Common myeloid progenitor, CD34-positive (primary cell): ENCODE measurements around the gene RBL2.
"Not testable (repeated sequence)": the region's sequence is repeated elsewhere in the genome, so short reads cannot be mapped to it uniquely, and the experiment has no call there.

Source experiments
- CTCF ChIA-PET: fragments of 350-600 bp; sonication (Branson Sonifier 250); formaldehyde crosslinking; loops from one replicate; lab custom pipeline; 2021; ENCODE audit warnings: antibody characterized with exemption; lab: Charles Lee
- POLR2A ChIA-PET: fragments of 350-600 bp; sonication (Branson Sonifier 250); formaldehyde crosslinking; loops from one replicate; lab custom pipeline; 2021; ENCODE audit warnings: antibody characterized with exemption; lab: Charles Lee
- DNase-seq, 3 donors: peaks; one replicate each; pipeline versions ENCODE4 v3.0.0 to v3.0.0-alpha.2; 2013
- H3K27ac ChIP-seq, 2 experiments: 1 replicate in 1 of 2; 2 replicates in 1 of 2; pipeline ENCODE4 v1.7.0; 2013; ENCODE audit warnings: inconsistent platforms in 2 of 2, low read length in 2 of 2, mild to moderate bottlenecking in 2 of 2, low read depth in 1 of 2, moderate library complexity in 1 of 2; ENCODE audit not compliant: severe bottlenecking in 2 of 2, insufficient read depth in 1 of 2, poor library complexity in 1 of 2
- H3K27me3 ChIP-seq, 5 experiments: replicated peaks in 2 of 5; 1 replicate in 3 of 5; 2 replicates in 2 of 5; pipeline versions ENCODE4 v1.6.1 to v1.7.0; 2013; ENCODE audit warnings: low read length in 4 of 5, mild to moderate bottlenecking in 2 of 5, moderate library complexity in 2 of 5, inconsistent platforms in 1 of 5; ENCODE audit not compliant: insufficient read depth in 5 of 5, control insufficient read depth in 4 of 5
- H3K36me3 ChIP-seq, 4 experiments: 1 replicate in 2 of 4; 2 replicates in 2 of 4; pipeline versions ENCODE4 v1.6.1 to v1.7.0; 2013; ENCODE audit warnings: low read length in 3 of 4, control low read depth in 1 of 4, mild to moderate bottlenecking in 1 of 4; ENCODE audit not compliant: control insufficient read depth in 4 of 4, insufficient read depth in 4 of 4
- H3K4me1 ChIP-seq, 4 experiments: 1 replicate in 3 of 4; 2 replicates in 1 of 4; pipeline versions ENCODE4 v1.6.1 to v1.7.1; 2013; ENCODE audit warnings: low read length in 3 of 4, mild to moderate bottlenecking in 3 of 4, control low read depth in 1 of 4, inconsistent platforms in 1 of 4, moderate library complexity in 1 of 4; ENCODE audit not compliant: control insufficient read depth in 4 of 4, insufficient read depth in 4 of 4; ENCODE audit errors: control extremely low read depth in 1 of 4
- H3K4me3 ChIP-seq, 7 experiments: 1 replicate in 4 of 7; 2 replicates in 3 of 7; pipeline versions ENCODE4 v1.5.1 to v1.7.0; 2013; ENCODE audit warnings: mild to moderate bottlenecking in 7 of 7, low read length in 6 of 7, moderate library complexity in 6 of 7, inconsistent platforms in 2 of 7, low read depth in 2 of 7, control low read depth in 1 of 7; ENCODE audit not compliant: insufficient read depth in 4 of 7, control insufficient read depth in 1 of 7; ENCODE audit errors: extremely low read depth in 1 of 7
- H3K9me3 ChIP-seq, 5 experiments: 1 replicate in 4 of 5; 2 replicates in 1 of 5; pipeline versions ENCODE4 v1.6.1 to v1.7.1; 2013; ENCODE audit warnings: low read length in 4 of 5, mild to moderate bottlenecking in 2 of 5, inconsistent platforms in 1 of 5, low read depth in 1 of 5, moderate library complexity in 1 of 5; ENCODE audit not compliant: control insufficient read depth in 4 of 5, insufficient read depth in 2 of 5; ENCODE audit errors: control extremely low read depth in 1 of 5
- WGBS: methylation state at CpG from one replicate; pipeline ENCODE4 v1.1.5; 2013; ENCODE audit not compliant: insufficient coverage; 5-methylcytosine and 5-hydroxymethylcytosine counted together

RBL2 gene

DNA sequence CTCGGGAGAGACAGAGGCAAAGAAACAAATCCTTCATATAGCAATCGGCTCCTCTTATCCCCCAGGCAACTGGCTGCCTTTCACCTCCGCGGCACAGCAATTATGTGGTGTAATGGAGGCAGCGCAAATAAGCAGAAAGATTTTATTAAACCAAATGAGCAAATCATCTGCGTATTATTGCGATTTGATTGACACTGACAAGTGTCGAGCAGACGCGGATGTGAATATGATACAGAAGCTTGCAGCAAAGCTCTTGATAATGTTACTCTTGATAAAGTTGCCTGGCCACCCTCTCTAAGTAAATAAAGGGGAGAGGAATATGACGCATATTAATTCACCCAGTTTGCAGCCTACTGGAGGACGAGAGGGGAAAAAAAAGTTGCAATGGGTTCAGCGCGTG, 95.2 kb downstream of the RBL2 start:
- Histone ChIP-seq H3K27me3 (peaks cover 0 to 10% (median 3%) of the 10 kb centered on the region in 5 experiments), H3K36me3 (no peaks in the 10 kb centered on the region), H3K4me3 (no peak overlapping the region), H3K27ac (no peak overlapping the region), H3K9me3 (peaks cover 0 to 2% (median 0%) of the 10 kb centered on the region in 5 experiments), H3K4me1 (no peaks in the 10 kb centered on the region)
- POLR2A ChIA-PET: no interaction called here
- no peak for DNase-seq
- WGBS: 93% methylated on average over 9 of the region's 14 CpGs
- CTCF ChIA-PET: interaction anchor here (1.0 kb wide), 1 partner anchor 16 kb away, joined by 5 read pairs; no protein-coding TSS in a partner anchor

GRCh38 chr16:53530046-53530445, 95.8 kb downstream of the RBL2 start:
- Histone ChIP-seq H3K4me3 (no peak overlapping the region), H3K27ac (no peak overlapping the region), H3K9me3 (peaks cover 0 to 2% (median 0%) of the 10 kb centered on the region in 5 experiments), H3K27me3 (peaks cover 0 to 10% (median 3%) of the 10 kb centered on the region in 5 experiments), H3K36me3 (no peaks in the 10 kb centered on the region), H3K4me1 (no peaks in the 10 kb centered on the region)
- CTCF ChIA-PET: interaction anchor here (1.0 to 1.3 kb wide), 2 partner anchors 15 to 20 kb away, joined by 4 to 5 read pairs; no protein-coding TSS in a partner anchor
- no peak for DNase-seq
- 86% methylated on average over 9 of the region's 10 CpGs for WGBS
- POLR2A ChIA-PET: interaction anchor here (1.0 kb wide), 1 partner anchor 10 kb away, joined by 3 read pairs; no protein-coding TSS in a partner anchor

DNA sequence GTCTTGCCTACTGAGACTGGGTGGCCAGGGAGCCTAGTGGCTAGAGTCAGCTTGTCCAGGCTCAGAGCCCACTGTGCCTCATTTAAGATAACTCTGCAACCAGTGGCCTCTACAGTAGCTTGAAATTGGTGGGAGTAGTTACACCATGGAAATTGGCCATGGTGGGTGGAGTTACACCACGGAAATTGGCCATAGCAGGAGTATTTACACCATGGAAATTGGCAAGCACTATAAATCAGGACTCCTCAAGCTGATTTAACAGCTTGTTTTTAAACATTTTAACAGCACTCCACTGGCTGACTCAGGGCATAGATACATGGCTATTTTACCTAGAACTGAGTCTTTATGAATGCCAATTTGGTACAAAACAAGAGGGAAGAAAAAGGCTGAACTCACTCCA, 96.5 kb downstream of the RBL2 start:
- no peak for DNase-seq
- peaks cover 0 to 2% (median 0%) of the 10 kb centered on the region in 5 experiments for H3K9me3 ChIP-seq
- ChIA-PET POLR2A (interaction anchor here (1.0 kb wide), 1 partner anchor 11 kb away, joined by 3 read pairs; no protein-coding TSS in a partner anchor), CTCF (interaction anchor here (0.9 to 1.3 kb wide), 2 partner anchors 14 to 19 kb away, joined by 3 to 4 read pairs; no protein-coding TSS in a partner anchor)
- no peak overlapping the region for H3K27ac ChIP-seq
- no peaks in the 10 kb centered on the region for H3K4me1 ChIP-seq
- no peak overlapping the region for H3K4me3 ChIP-seq
- 71% methylated on average over 1 of the region's 1 CpG for WGBS
- H3K36me3 ChIP-seq: no peaks in the 10 kb centered on the region
- peaks cover 0 to 8% (median 2%) of the 10 kb centered on the region in 5 experiments for H3K27me3 ChIP-seq

DNA sequence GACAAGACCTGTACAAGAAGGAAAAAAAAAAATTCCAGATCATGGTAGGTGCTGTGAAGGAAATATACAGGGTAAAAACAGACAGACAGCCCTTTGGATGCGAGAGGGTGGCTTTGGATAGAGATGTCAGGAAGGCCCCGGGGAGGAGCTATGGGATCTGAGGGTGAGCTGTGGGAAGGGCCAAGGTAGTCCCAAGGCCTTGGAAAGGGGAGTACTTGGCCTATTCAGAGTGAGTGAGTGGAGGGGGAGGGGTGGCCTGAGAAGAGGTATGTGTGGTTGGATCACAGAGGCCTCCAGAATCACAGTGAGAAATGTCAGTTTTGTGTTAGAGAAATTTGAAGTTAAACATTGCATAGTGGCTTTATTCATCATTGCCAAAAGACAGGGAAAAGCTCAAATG, 99.9 kb downstream of the RBL2 start:
- DNase-seq: no peak
- Histone ChIP-seq H3K36me3 (no peaks in the 10 kb centered on the region), H3K27me3 (peaks cover 0 to 8% (median 0%) of the 10 kb centered on the region in 5 experiments), H3K27ac (no peak overlapping the region), H3K9me3 (peaks cover 0 to 4% (median 0%) of the 10 kb centered on the region in 5 experiments), H3K4me1 (no peaks in the 10 kb centered on the region), H3K4me3 (no peak overlapping the region)
- ChIA-PET POLR2A (no interaction called here), CTCF (no interaction called here)
- WGBS: 100% methylated on average over 2 of the region's 2 CpGs

DNA sequence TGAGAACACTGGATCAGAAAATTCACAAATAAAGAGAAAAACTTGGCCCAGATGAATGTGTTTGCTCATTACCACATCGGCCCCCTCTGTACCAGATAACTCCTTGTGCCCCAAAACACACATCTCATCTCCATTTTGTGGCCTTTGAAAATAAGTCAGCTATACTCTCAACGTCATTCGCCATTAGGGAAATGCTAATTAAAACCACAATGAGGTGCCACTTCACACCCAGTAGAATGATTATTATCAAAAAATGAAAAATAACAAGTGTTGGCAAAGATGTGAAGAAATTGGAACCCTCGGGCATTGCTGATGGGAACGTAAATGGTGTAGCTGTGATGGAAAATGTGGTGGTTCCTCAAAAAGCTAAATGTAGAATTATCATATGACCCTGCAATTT, 103.4 kb downstream of the RBL2 start:
- ChIA-PET CTCF (no interaction called here), POLR2A (no interaction called here)
- Histone ChIP-seq H3K36me3 (no peaks in the 10 kb centered on the region), H3K27me3 (peaks cover 0 to 22% (median 6%) of the 10 kb centered on the region in 5 experiments), H3K9me3 (peaks cover 0 to 4% (median 0%) of the 10 kb centered on the region in 5 experiments), H3K4me3 (no peak overlapping the region), H3K4me1 (no peaks in the 10 kb centered on the region), H3K27ac (no peak overlapping the region)
- WGBS: 88% methylated on average over 1 of the region's 5 CpGs
- no peak for DNase-seq

DNA sequence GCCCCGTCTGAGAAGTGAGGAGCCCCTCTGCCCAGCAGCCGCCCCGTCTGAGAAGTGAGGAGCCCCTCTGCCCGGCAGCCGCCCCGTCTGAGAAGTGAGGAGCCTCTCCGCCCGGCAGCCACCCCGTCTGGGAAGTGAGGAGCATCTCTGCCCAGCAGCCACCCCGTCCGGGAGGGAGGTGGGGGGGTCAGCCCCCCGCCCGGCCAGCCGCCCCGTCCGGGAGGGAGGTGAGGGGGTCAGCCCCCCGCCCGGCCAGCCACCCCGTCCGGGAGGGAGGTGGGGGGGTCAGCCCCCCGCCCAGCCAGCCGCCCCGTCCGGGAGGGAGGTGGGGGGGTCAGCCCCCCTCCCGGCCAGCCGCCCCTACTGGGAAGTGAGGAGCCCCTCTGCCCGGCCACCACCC, 105.1 kb downstream of the RBL2 start:
- no CpG with 5 or more reads among the region's 27 CpGs for WGBS
- CTCF ChIA-PET: not testable (repeated sequence)

GRCh38 chr16:53539759-53540718, 105.8 kb downstream of the RBL2 start:
- DNase-seq, H3K9me3 ChIP-seq, POLR2A ChIA-PET, H3K4me1 ChIP-seq, H3K4me3 ChIP-seq, CTCF ChIA-PET, H3K27ac ChIP-seq, H3K36me3 ChIP-seq: not testable (repeated sequence)
- peaks cover 0 to 38% (median 10%) of the 10 kb centered on the region in 5 experiments for H3K27me3 ChIP-seq
- WGBS: 91% methylated on average over 7 of the region's 13 CpGs

More for the DNA sequence above, 105.1 kb downstream of the RBL2 start:
- POLR2A ChIA-PET, H3K4me1 ChIP-seq, H3K9me3 ChIP-seq, H3K36me3 ChIP-seq, DNase-seq, H3K4me3 ChIP-seq, H3K27ac ChIP-seq: not testable (repeated sequence)
- H3K27me3 ChIP-seq: peaks cover 0 to 33% (median 6%) of the 10 kb centered on the region in 5 experiments
